IPS-20b (cell line): ENCODE data around the gene ASCL5.

Source experiments
- H3K27ac ChIP-seq: one replicate; pipeline ENCODE4 v1.5.1; 2013; ENCODE audit warnings: low read length
- H3K27me3 ChIP-seq: 2 replicates; pipeline ENCODE4 v1.6.1; 2013; ENCODE audit warnings: mild to moderate bottlenecking, low read length, inconsistent platforms; ENCODE audit not compliant: insufficient read depth
- H3K36me3 ChIP-seq: 2 replicates; pipeline ENCODE4 v1.6.1; 2013; ENCODE audit warnings: low read depth, mild to moderate bottlenecking, inconsistent platforms, low read length, moderate library complexity; ENCODE audit not compliant: insufficient read depth
- H3K4me1 ChIP-seq: 2 replicates; pipeline ENCODE4 v1.6.1; 2013; ENCODE audit warnings: mild to moderate bottlenecking, control low read depth, inconsistent platforms, low read length, moderate library complexity; ENCODE audit not compliant: insufficient read depth
- H3K4me3 ChIP-seq: 2 replicates; pipeline ENCODE4 v1.5.1; 2013; ENCODE audit warnings: mild to moderate bottlenecking, low read length, inconsistent platforms
- H3K9ac ChIP-seq: 2 replicates; pipeline ENCODE4 v1.6.1; 2013; ENCODE audit warnings: low read depth, mild to moderate bottlenecking, inconsistent platforms, low read length, moderate library complexity
- H3K9me3 ChIP-seq: 2 replicates; pipeline ENCODE4 v1.6.1; 2013; ENCODE audit warnings: mild to moderate bottlenecking, low read depth, low read length, inconsistent platforms; ENCODE audit not compliant: insufficient read depth

ASCL5 gene

DNA sequence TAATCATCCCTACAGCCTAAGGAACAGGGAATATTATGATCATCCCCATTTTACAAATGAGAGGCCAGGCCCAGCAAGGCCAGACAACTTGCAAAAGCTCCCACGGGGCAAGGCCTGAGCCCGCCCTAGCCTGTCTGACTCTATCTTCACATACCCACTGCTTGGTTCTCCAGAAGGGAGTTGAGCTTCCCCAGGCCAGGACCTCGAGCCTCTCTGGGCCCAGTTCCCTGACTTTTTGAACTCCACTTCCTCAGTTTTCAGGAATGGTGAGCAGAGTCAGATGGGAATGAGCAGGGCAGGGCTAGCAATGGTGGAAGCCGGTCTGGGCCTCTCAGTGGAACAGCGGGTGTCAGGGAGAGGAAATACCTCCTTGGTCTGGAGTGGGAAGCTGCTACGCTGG, 54.1 kb downstream of the ASCL5 start:
- Histone ChIP-seq H3K36me3 (no peaks in the 10 kb centered on the region), H3K9ac (no peak overlapping the region), H3K4me3 (no peak overlapping the region), H3K9me3 (no peaks in the 10 kb centered on the region), H3K4me1 (no peaks in the 10 kb centered on the region), H3K27me3 (no peaks in the 10 kb centered on the region), H3K27ac (no peak overlapping the region)

- Histone ChIP-seq H3K27ac (no peak overlapping the region), H3K4me1 (no peaks in the 10 kb centered on the region), H3K9ac (no peak overlapping the region), H3K9me3 (no peaks in the 10 kb centered on the region), H3K36me3 (no peaks in the 10 kb centered on the region), H3K27me3 (no peaks in the 10 kb centered on the region), H3K4me3 (no peak overlapping the region)
These were observed 54.8 kb downstream of the ASCL5 start for GRCh38 chr1:201072149-201072548.

GRCh38 chr1:201069636-201070035, 57.3 kb downstream of the ASCL5 start:
- Histone ChIP-seq H3K4me1 (no peaks in the 10 kb centered on the region), H3K36me3 (no peaks in the 10 kb centered on the region), H3K27ac (no peak overlapping the region), H3K4me3 (no peak overlapping the region), H3K9me3 (no peaks in the 10 kb centered on the region), H3K9ac (no peak overlapping the region), H3K27me3 (no peaks in the 10 kb centered on the region; the same call in 1 of the 2 replicates)

GRCh38 chr1:201068976-201069375, 58.0 kb downstream of the ASCL5 start:
- no peaks in the 10 kb centered on the region; the same call in 1 of the 2 replicates for H3K27me3 ChIP-seq
- no peaks in the 10 kb centered on the region for H3K36me3 ChIP-seq

GRCh38 chr1:201066986-201067385, 60.0 kb downstream of the ASCL5 start:
- Histone ChIP-seq H3K4me1 (0 out of 2 replicates have a peak, but pooled peaks cover 6% of the 10 kb centered on the region), H3K4me3 (no peak overlapping the region), H3K9me3 (no peaks in the 10 kb centered on the region), H3K36me3 (no peaks in the 10 kb centered on the region), H3K27me3 (no peaks in the 10 kb centered on the region; the same call in 1 of the 2 replicates), H3K27ac (no peak overlapping the region), H3K9ac (no peak overlapping the region)

More at GRCh38 chr1:201068976-201069375, 58.0 kb downstream of the ASCL5 start:
- H3K9me3 ChIP-seq = no peaks in the 10 kb centered on the region
- no peaks in the 10 kb centered on the region for H3K4me1 ChIP-seq
- H3K27ac ChIP-seq = no peak overlapping the region
- H3K4me3 ChIP-seq = no peak overlapping the region
- H3K9ac ChIP-seq = no peak overlapping the region

DNA sequence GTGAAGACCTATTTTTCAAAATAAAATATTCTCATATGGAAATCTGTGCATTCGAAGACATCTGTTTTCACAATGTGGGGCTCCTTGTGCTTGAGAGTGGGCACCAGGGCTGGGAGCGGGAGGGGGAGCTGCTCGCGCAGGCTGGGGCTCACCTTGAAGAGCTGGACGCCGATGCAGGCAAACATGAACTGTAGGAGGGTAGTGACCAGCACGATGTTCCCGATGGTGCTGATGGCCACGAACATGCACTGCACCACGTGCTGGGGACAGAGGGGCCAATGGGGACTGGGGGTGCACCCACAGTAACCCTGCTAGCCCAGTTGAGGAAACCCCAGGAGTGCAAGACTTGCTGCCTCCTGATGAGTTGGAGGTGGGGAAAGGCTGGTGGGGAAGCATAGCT, 61.3 kb downstream of the ASCL5 start:
- 0 out of 2 replicates have a peak, but pooled peaks cover 6% of the 10 kb centered on the region for H3K4me1 ChIP-seq
- H3K27me3 ChIP-seq = no peaks in the 10 kb centered on the region; the same call in 1 of the 2 replicates
- no peak overlapping the region for H3K4me3 ChIP-seq
- no peak overlapping the region for H3K27ac ChIP-seq
- no peaks in the 10 kb centered on the region for H3K36me3 ChIP-seq
- no peaks in the 10 kb centered on the region for H3K9me3 ChIP-seq
- H3K9ac ChIP-seq = no peak overlapping the region

- no peaks in the 10 kb centered on the region for H3K36me3 ChIP-seq
- H3K4me3 ChIP-seq = no peak overlapping the region
- no peaks in the 10 kb centered on the region; the same call in 1 of the 2 replicates for H3K27me3 ChIP-seq
- no peak overlapping the region for H3K27ac ChIP-seq
- 0 out of 2 replicates have a peak, but pooled peaks cover 6% of the 10 kb centered on the region for H3K4me1 ChIP-seq
- H3K9me3 ChIP-seq = no peaks in the 10 kb centered on the region
- no peak overlapping the region for H3K9ac ChIP-seq
These were observed 62.2 kb downstream of the ASCL5 start for GRCh38 chr1:201064806-201065205.
